ENCODE measurements around the gene GLYR1.
"Not testable (repeated sequence)": the region's sequence is repeated elsewhere in the genome, so short reads cannot be mapped to it uniquely, and the experiment has no call there.

The GLYR1 gene

DNA sequence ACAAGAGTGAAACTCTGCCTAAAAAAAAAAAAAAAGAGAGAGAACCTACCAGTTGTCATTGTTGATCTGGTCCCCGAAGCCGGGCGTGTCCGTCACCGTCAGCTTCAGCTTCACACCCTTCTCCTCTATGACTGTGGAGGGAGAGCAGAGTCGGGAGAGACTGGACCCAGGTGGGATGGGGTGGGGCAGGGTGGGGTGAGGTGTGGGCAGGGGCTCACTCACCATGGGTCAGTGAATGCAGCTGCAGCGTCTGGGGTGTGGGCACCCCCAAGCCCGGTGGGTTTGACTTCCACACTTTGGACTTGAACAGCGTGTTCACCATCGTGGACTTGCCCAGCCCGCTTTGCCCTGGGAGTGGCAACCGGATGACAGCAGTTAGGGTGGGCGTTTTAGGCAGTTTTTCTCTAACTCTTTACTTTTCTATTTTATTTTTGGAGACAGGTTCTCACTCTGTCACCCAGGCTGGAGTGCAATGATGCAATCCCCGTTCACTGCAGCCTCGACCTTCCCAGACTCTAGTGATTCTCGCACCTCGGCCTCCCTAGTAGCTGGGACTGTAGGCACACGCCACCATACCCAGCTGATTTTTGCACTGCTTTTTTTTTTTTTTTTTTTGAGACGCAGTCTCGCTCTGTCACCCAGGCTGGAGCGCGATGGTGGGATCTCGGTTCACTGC, 61.2 kb downstream of the GLYR1 start:
- DNase-seq, result no peak

DNA sequence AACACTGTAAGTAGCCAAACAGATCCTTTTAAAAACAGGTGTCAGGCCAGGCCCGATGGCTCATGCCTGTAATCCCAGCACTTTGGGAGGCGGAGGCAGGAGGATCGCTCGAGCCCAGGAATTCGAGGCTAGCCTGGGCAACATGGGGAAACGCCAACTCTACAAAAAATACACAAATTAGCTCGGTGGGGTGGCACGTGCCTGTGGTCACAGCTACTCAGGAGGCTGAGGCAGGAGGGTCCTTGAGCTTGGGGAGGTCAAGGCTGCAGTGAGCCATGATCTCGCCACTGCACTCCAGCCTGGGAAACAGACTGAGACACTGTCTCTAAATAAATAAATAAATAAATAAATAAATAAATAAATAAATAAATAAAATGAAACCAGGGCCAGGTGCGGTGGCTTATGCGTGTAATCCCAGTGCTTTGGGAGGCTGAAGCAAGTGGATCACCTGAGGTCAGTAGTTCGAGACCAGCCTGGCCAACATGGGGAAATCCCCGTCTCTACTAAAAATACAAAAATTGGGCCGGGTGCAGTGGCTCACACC, 62.6 kb downstream of the GLYR1 start:
- not testable (repeated sequence) for DNase-seq

DNA sequence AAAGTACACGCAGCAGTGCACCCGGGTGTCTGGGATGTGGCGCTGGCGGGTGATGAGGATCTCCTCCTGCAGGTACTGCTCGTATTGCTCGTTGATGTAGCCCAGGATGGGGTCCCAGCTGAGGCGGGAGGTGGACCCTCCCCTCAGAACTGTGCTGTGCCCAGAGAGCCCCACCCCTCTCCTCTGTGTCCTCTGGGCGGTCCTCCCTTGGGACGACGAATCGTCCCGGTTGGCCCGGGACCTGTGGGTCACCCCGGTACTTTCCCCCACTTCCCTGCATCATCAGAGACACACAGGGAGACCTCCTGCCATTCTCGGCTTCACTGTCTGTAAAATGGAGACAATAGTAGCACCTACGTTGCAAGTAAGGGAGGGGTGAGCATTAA, 63.1 kb downstream of the GLYR1 start:
- DNase-seq, result no peak

DNA sequence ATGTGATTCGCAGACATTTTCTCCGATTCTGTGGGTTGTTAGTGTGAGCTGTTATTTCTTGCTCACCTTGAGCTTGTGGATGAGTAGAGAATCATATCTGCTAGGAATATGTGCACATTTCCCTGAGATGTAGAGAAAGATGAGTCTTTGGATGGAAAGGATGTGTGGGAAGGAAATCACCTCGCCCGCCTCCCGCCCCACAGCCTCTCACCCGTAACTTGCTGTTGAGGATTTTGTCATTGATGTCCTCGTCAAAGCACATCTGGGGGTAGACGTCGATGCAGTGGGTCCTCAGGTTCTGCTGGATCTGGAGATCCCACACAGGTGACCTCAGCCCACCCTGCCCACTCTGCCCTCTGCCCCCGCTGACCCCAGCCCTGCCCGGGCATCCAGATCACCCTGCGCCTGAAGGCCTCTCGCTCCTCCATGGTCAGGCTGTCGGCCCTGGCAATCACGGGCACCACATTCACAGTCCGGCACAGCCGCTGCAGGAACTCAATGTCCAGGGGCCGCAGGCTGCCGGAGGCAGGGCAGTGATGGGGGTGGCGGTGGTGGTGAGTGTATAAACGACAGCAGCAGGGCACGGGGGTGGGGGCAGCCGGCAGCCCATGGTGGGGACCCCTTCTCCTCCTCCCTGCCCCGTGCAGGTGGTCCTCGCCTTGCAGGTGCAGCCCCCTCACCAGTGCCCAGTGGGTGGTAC, 63.7 kb downstream of the GLYR1 start:
- no peak for DNase-seq

DNA sequence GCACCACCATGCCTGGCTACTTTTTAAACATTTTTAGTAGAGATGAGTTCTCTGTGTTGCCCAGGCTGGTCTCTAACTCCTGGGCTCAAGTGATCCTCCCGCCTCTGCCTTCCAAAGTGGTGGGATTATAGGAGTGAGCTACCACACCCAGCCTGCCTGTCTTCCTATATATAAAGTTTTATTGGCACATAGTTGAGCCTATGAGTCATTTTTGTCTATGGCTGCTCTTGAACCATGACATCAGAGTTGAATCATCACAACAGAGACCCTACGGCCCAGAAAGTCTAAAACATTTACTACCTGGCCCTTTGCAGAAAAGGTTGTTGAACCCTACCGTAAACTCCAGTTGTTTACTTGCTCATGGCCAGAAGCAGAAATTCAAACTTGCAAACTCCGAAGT, 66.9 kb downstream of the GLYR1 start:
- no peak for DNase-seq

DNA sequence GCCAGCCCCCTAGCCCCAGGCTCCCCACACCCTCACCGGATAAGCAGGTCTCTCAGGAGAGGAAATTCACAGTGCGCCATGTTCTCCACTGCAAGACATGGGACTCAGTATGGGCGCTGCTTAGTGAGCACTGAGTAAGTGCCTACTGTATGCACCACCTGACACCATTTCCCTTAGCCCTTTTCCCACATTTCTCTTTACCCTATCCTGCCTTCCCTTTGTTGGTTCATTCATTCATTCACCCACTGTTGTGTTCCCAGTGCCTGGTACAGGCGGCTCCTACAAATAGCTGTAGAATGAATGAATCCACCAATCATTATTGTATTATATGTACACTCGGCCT, 69.1 kb downstream of the GLYR1 start:
- DNase-seq, result no peak

DNA sequence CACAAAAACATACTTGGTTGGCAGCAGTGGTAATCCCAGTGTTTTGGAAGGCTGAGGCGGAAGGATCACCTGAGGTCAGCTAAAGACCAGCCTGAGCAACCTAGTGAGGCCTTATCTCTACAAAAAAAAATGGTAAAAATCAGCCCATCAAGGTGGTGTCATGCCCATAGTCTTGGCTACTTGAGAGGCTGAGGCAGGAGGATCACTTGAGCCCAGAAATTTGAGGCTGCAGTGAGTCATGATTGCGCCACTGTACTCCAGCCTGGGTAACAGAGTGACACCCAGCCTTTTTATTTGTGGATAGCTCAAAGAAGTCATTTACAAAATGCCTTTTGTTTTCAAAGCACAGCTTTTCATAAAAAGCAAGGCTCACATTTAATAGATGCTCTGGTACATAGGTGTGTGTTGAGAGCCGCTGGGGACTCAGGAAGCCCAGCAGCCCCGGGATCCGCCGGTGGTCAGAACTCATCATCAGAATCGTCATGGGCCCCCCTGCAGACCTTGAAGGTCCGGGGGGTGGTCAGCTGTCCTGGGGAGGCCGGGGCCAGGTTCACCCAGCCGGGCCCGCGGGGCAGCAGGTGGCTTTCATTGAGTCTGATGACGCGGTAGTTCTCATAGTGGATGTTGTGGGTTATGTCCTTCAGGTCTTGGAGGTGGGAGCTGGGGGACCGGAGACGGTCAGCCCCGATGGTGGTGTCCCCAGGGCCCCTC, 69.6 kb downstream of the GLYR1 start:
- DNase-seq, result no peak

DNA sequence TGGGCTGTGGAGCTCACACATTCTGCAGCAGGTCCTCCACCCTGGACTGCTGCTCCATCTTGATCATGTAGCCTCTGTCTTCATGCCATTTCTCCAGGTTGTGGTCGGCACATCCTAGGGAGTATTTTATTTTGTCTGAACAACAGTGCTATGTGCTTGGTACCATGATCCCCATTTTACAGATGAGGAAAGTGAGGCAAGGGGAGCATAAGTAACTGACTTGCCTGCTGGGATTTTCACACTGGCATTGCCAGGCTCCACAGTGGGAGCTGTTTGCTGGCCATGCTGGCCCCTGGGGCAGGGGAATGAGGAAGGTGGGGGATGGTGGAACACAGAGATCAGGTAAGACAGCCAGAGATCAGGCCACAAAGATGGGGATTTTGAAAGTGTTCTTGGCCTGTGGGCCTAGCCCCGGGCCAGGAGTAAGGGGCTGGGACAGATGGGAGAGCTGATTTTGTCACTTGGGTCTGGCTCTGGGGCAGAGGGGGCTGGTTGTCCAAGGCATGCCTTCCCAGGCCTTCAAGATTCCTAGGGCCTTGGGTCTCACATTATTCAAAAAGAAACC, 70.9 kb downstream of the GLYR1 start:
- DNase-seq, result no peak

DNA sequence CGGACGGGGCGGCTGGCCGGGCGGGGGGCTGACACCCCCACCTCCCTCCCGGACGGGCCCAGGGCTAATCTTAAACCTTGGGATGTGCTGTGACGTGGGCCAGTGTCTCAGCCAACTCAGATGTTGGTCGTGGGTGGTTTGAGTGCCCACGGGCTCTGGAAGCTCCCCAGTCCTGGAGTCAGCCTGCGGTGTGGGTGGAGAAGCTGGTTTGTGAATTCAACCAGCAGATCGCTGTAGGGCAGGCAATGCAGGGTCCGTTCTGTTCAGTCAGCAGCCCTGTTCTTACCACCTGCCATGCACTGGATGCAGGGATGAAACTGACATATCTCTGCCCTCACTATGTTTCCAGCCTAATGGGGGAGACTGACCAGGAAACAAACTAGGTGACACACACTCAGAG, 72.1 kb downstream of the GLYR1 start:
- DNase-seq, result no peak

DNA sequence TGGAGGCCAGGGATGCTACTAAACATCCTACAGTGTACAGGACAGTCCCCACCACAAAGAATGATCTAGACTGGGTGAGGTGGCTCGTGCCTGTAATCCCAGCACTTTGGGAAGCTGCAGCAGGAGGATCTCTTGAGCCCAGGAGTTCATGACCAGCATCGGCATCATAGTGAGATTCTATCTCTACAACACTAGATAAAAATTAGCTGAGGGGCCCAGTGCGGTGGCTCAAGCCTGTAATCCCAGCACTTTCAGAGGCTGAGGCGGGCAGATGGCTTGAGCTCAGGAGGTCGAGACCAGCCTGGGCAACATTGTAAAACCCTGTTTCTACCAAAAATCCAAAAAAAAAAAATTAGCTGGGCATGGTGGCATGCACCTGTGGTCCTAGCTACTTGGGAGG, 74.7 kb downstream of the GLYR1 start:
- DNase-seq, result no peak

DNA sequence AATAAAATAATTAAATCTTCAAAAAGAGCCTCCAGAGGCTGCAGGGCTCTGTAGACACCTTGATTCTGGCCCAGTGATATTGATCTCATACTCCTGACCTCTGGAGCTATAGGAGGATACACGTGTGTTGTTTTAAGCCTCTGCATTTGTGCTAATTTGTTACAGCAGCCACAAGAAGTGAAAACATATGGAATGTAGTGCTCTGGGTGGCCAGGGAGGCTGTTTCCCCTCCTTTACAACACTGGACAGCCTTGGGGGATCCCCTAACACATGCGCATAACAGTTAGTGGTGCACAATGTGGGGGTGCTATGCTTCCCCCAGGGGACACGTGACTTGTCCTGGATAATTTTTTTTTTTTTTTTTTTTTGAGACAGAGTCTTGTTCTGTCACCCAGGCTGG, 75.4 kb downstream of the GLYR1 start:
- no peak for DNase-seq

DNA sequence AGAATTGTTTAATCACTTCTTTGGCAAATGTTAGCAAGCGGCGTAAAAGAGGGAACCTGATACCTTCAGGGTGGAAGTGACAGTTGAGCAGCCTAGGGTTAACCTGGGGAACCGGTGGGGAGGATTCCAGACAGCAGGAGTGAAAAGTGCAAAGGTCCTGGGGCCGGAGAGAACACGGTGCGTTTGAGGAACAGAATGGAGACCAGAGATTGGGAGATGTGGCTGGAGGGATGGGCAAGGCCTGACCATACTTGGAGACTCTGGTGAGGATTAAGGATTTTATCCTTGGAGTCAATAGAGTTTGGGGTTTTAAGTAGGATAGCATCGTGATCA, 77.8 kb downstream of the GLYR1 start:
- DNase-seq, result no peak

DNA sequence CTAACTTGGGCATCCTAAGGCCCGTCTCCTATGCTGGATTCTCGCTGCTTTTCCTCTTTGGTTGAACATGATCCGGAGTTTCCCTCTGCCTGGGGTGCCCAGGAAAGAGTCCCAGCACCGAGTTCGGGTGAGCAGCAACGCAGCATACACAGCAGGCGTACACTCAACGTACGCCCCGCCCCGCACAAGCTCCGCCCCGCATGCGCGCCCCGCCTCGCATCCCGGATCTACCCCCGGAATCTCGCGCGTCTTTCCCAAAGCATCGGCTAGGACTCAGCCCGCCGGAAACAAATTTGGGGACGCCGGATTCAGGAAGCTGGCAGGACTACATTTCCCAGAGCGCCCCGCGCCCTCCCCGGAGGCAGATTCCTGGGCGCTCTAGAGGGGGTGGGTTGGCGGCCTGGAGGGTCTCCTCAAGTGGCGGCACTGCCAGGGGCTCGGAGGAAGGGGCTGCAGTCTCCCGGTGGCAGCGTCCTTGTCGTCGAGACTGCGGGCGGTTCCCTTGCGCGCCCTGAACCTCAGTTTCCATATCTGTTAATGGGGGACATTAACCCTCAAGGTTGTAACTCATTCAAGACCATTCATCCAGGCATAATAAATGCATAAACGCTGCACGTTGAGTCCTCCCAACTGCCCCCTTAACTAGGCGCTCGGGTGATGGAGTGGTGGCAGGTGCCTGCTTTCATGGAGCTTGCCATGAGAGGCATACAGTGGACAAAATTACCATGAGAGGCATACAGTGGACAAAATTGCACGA, 78.4 kb downstream of the GLYR1 start:
- DNase-seq, result peak; percentile 99

DNA sequence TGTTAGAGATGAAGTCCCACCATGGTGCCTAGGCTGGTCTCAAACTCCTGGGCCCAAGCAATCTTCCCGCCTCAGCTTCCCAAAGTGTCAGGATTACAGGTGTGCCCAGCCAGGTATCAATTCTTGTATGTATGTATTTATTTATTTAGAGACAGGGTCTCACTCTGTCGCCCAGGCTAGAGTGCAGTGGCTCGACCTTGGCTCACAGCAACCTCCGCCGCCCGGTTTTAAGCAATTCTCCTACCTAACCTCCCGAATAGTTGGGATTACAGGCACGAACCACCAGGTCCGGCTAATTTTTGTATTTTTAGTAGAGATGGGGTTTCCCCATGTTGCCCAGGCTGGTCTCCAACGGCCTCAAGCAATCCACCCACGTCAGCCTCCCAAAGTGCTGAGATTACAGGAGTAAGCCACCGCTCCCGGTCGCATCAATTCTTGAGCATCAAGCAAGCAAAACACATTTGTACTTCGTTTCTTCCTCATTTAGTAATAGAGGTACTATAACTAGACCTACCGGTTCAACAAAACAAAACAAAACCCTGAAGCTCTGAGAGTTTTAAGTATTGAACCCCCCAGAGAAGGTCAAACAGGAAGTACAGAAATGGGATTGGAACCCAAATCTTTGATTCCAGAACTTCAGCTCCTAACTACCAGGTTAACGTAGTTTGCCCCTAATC, 79.1 kb downstream of the GLYR1 start:
- no peak for DNase-seq

DNA sequence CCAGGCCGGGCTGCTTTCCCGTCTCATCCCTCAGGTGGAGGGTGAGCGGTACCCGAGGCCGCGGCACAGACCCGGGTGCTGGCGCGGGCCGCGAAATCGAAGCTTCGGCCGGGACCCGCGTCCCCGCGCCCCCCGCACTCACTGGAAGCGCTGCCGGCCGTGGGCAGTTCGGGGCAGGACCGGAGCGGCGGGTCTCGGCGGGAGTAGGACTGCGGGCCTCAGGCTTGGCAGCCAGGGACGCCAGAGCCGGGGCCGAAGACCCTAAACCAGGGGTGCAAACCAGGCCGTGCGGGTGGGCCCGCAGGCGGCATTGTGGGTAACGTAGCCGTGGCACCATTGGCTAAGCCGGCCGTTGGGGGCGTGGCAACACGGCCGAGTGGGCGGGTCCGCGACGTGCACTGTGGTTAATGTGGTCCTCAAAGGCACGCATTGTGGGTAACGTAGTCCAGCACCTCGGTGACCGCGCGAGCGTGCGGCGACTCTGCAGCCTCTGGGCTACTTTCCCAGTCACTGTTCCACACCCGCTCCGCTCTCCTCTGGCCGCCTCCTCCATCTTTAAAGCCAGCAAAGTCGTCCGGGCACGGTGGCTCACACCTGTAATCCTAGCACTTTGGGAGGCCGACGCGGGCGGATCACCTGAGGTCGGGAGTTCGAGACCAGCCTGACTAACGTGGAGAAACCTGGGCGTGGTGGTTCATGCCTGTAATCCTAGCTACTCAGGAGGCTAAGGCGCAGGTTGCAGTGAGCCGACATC, 80.0 kb downstream of the GLYR1 start, which contains the start of gene ZNF500:
TSS of gene ZNF500 (minus strand) at position 288 of the 754 bp plus-strand sequence. CDS start 1,184 bp downstream, outside the sequence.
- DNase-seq, result peak; percentile 98

DNA sequence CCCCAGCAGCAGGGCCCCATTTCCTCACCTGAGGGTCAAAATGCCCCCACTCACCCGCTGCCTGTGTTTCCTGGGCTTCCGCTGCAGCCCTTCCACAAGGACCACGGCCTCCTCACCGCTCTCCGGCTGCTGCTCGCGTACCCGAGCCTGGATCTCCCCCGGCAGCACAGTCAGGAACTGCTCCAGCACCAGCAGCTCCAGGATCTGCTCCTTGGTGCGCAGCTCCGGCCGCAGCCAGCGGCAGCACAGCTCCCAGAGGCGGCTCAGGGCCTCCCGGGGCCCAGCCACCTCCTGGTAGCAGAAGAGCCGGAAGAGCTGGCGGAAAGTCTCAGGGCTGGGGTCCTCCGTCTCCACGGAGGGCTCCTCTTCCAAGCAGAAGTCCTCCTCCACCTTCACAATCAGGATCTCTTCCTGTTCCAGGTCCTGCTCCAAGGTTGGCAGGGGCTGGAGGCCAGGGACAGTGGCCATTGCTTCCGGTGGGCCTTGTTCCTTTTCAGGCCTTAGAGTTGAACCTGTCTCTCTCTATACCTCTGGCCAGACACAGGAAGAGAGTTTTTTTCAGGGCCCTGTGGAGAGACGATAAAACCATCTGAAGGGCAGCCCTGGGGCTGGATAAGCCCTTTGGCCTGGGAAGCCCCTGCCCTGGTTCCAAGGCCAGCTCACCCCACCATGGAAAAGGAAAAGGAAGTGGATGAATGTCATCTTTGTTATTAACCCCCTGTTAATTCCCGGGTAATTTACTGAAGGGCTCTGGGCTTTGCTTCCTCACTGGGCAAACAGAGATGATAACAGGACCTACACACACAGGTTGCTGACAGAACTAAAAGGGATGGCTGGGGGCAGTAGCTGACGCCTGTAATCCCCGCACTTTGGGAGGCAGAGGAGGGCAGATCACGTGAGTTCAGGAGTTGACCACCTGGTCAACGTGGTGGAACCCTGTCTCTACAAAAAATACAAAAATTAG, 81.3 kb downstream of the GLYR1 start:
- no peak for DNase-seq

DNA sequence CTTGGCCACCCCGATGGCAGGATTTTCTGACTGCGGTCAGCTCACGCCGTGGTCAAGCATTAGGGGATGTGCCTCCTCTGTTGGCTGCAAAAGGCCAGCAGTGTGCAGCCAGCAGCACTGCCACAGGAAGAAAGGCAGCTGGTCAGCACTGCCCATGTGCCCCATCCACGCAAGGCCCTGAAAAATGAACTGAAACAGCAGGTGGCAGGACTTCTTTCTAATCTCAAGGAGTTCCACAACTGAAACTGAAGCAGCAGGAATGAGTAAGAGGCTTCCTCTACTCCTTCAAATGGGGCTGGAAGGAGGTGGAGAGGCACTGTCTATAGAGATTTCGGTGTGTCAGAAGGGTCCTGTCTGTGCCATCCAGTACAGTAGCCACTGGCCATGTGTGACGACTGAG, 83.3 kb downstream of the GLYR1 start:
- DNase-seq, result no peak

DNA sequence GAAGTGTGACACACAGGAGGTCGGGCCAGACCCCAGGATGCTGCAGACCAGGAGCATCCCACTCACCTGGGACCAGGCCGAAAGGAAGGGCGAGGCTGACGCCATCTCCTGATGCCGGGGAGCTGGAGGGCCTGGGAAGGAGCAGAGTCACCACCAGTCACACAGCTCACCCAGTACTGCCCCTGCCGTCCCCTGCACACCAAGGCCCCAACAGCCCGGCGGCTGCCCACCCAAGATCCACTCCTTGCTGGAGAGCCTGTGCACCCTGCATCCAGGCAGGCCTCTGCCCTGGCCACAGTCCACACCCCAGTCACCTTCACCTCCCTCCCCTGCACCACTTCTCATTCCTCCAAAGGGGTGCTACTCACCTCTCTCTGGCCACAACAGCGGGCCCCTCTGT, 84.9 kb downstream of the GLYR1 start:
- no peak for DNase-seq

DNA sequence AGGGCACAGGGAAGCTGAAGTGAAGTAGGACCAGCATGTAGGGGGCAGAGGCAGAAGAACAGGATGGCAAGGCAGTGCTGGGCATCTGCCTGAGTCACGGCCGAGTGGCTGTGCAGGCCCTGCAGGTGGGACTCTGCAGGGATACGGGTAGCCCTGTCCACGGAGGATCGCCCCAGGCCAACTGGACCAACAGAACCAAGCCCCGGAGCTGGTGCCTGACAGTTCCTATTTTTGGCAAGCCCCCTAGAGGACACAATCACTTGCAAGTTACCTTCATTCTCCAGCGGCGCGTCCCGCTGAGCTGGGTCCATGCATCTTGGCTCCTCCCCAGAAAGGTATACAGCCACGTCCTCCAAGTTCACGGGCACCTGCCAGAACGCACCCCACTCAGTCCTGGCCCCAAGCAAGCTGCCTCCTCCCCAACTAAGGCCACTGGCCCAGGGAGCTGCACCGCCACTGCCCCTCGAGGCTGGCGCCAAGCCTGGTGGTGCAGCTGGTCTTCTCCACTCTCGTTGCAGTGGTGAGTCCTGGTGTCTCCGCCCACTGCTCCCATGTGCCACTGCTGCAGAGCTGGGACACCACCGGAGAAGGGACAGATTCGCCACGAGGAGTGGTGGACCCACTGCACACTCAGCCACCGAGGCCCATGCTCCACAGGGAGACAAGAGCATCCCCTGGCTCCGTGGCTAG, 86.7 kb downstream of the GLYR1 start:
- DNase-seq, result no peak

DNA sequence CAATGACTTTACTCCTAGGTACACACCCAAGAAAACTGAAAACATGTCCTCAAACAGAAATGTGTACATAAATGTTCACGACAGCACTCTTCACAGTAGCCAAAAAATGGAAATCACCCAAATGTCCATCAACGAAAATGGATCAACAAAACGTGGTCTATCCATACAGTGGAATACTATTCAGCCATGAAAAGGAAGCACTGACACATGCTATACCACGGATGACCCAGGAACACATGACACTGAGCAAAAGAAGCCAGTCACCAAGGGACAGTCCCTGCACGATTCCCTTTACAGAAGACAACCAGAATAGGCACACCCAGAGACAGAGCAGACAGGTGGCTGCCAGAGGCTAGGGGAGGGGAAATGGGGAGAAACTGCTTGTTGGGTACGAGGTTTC, 91.4 kb downstream of the GLYR1 start:
- DNase-seq, result no peak
